GM12864 (cell line): ENCODE data around the gene FOXA3.

ENCODE experiments used
- DNase-seq: peaks from one replicate; pipeline ENCODE4 v3.0.0-alpha.2; 2011; ENCODE audit warnings: low read depth
- H3K4me3 ChIP-seq: 2 replicates; pipeline ENCODE4 v1.5.1; 2011; ENCODE audit warnings: mild to moderate bottlenecking, low read depth, low read length, control low read depth
- CTCF ChIP-seq: IDR thresholded peaks from 2 replicates; pipeline ENCODE4 v1.5.1; 2011; ENCODE audit warnings: low read depth, mild to moderate bottlenecking, moderate library complexity, low read length, control low read depth, inconsistent platforms; ENCODE audit errors: missing control alignments

The FOXA3 gene

GRCh38 chr19:45823182-45823581 lies 40.9 kb upstream of the FOXA3 start:
- DNase-seq = no peak
- no peak overlapping the region for H3K4me3 ChIP-seq
- no peak for TF ChIP-seq CTCF

- DNase-seq = no peak
- no peak for TF ChIP-seq CTCF
- no peak overlapping the region for H3K4me3 ChIP-seq
Observed at GRCh38 chr19:45824041-45824471, 40.1 kb upstream of the FOXA3 start.

- TF ChIP-seq CTCF = no peak
- no peak overlapping the region for H3K4me3 ChIP-seq
- no peak for DNase-seq
Observed at GRCh38 chr19:45824531-45825262, 39.4 kb upstream of the FOXA3 start.

- DNase-seq = no peak
- TF ChIP-seq CTCF = no peak
- H3K4me3 ChIP-seq = no peak overlapping the region
Observed at GRCh38 chr19:45825263-45825605, 38.9 kb upstream of the FOXA3 start.

GRCh38 chr19:45825917-45826893 lies 37.9 kb upstream of the FOXA3 start:
- TF ChIP-seq CTCF = no peak
- DNase-seq = no peak

GRCh38 chr19:45826934-45827333 lies 37.2 kb upstream of the FOXA3 start:
- TF ChIP-seq CTCF = no peak
- H3K4me3 ChIP-seq = no peak overlapping the region
- no peak for DNase-seq

More at GRCh38 chr19:45825917-45826893, 37.9 kb upstream of the FOXA3 start:
- H3K4me3 ChIP-seq = no peak overlapping the region
